ENCODE data around the gene SIN3A.

The SIN3A gene

GRCh38 chr15:75437721-75438120, 13.8 kb downstream of the SIN3A start:
- no peak overlapping the region for H3K27ac ChIP-seq
- H3K36me3 ChIP-seq (ENCODE audit: insufficient read depth) = no peaks in the 10 kb centered on the region
- TF ChIP-seq CTCF (conservative IDR thresholded peaks at IDR 0.05; ENCODE audit: low read depth, low read length) = no peak
- H3K4me3 ChIP-seq (IDR thresholded peaks at IDR 0.05; ENCODE audit: insufficient read depth, low read depth, low read length) = no peak overlapping the region
- no peaks in the 10 kb centered on the region for H3K27me3 ChIP-seq (ENCODE audit: insufficient read depth, low read depth)
- H3K4me2 ChIP-seq = no peak overlapping the region
- H3K9ac ChIP-seq = no peak overlapping the region
- no peak overlapping the region for H2AFZ ChIP-seq (ENCODE audit: low read depth)
- H3K79me2 ChIP-seq (ENCODE audit: insufficient read depth, low read depth) = peaks cover 96% of the 10 kb centered on the region
- H3K4me1 ChIP-seq (ENCODE audit: low read depth, poor library complexity, severe bottlenecking) = peaks cover 6% of the 10 kb centered on the region
- 0 out of 2 replicates have a peak, but pooled peaks cover 11% of the 10 kb centered on the region for H4K20me1 ChIP-seq (ENCODE audit: insufficient read depth)

GRCh38 chr15:75436881-75437280, 14.6 kb downstream of the SIN3A start:
- 0 out of 2 replicates have a peak, but pooled peaks cover 11% of the 10 kb centered on the region for H4K20me1 ChIP-seq (ENCODE audit: insufficient read depth)
- H2AFZ ChIP-seq (ENCODE audit: low read depth) = no peak overlapping the region
- H3K4me3 ChIP-seq (IDR thresholded peaks at IDR 0.05; ENCODE audit: insufficient read depth, low read depth, low read length) = no peak overlapping the region
- H3K36me3 ChIP-seq (ENCODE audit: insufficient read depth) = no peaks in the 10 kb centered on the region
- TF ChIP-seq CTCF (conservative IDR thresholded peaks at IDR 0.05; ENCODE audit: low read depth, low read length) = no peak
- peaks cover 97% of the 10 kb centered on the region for H3K79me2 ChIP-seq (ENCODE audit: insufficient read depth, low read depth)
- peaks cover 15% of the 10 kb centered on the region for H3K4me1 ChIP-seq (ENCODE audit: low read depth, poor library complexity, severe bottlenecking)
- H3K9ac ChIP-seq = no peak overlapping the region
- no peak overlapping the region for H3K27ac ChIP-seq
- H3K4me2 ChIP-seq = no peak overlapping the region
- H3K27me3 ChIP-seq (ENCODE audit: insufficient read depth, low read depth) = no peaks in the 10 kb centered on the region

DNA sequence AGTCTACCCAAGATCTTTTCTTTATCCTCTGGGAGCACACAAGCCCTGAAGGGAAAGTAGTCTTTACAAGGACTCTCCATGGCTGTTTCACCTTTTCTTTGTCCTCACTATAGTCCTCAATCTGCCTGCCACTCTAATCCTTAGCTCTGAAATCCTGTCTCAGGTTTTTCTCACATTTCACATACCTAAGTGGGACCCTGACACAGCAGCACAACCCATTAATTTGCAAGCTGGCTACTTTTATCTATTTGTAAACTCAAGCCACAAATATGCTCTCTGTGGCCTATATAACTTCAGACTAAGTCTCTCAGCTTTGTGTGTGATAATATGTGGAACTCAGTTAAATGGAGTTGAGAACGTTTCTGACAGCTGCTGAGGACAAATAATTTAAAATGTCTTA, 19.8 kb downstream of the SIN3A start:
- H2AFZ ChIP-seq (ENCODE audit: low read depth) = no peak overlapping the region
- H4K20me1 ChIP-seq (ENCODE audit: insufficient read depth) = 0 out of 2 replicates have a peak, but pooled peaks cover 4% of the 10 kb centered on the region
- no peak overlapping the region; the same call in 1 of the 2 replicates for H3K27ac ChIP-seq
- no peaks in the 10 kb centered on the region for H3K36me3 ChIP-seq (ENCODE audit: insufficient read depth)
- H3K4me2 ChIP-seq = 0 out of 2 replicates have a peak overlapping the region, but pooled peaks have one; percentile 10
- peaks cover 22% of the 10 kb centered on the region for H3K4me1 ChIP-seq (ENCODE audit: low read depth, poor library complexity, severe bottlenecking)
- no peak overlapping the region for H3K4me3 ChIP-seq (IDR thresholded peaks at IDR 0.05; ENCODE audit: insufficient read depth, low read depth, low read length)
- no peak for TF ChIP-seq CTCF (conservative IDR thresholded peaks at IDR 0.05; ENCODE audit: low read depth, low read length)
- H3K79me2 ChIP-seq (ENCODE audit: insufficient read depth, low read depth) = peaks cover 70% of the 10 kb centered on the region
- H3K27me3 ChIP-seq (ENCODE audit: insufficient read depth, low read depth) = no peaks in the 10 kb centered on the region
- H3K9ac ChIP-seq = no peak overlapping the region

DNA sequence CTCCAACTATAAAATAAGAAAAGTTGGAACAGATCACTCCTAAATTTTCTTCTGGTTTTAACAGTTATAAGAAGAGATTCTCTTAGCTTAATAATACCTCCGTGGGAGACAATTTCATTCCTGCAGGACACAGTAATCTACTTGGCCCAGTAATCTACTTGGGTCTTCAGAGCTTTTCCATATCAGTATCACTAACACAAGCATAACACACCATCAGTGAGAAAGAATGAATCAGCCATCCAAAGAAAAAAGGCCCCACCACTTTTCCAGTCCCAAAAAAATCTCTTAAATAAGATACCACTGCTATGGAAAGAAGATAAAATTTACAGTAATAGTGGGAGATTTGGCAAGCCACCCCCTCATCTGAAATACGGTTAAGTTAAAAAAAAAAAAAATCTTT, 20.2 kb downstream of the SIN3A start:
- no peaks in the 10 kb centered on the region for H4K20me1 ChIP-seq (ENCODE audit: insufficient read depth)
- peaks cover 22% of the 10 kb centered on the region for H3K4me1 ChIP-seq (ENCODE audit: low read depth, poor library complexity, severe bottlenecking)
- no peak overlapping the region for H3K4me2 ChIP-seq
- no peaks in the 10 kb centered on the region for H3K36me3 ChIP-seq (ENCODE audit: insufficient read depth)
- no peak overlapping the region for H3K4me3 ChIP-seq (IDR thresholded peaks at IDR 0.05; ENCODE audit: insufficient read depth, low read depth, low read length)
- no peak overlapping the region for H3K9ac ChIP-seq
- H3K79me2 ChIP-seq (ENCODE audit: insufficient read depth, low read depth) = peaks cover 66% of the 10 kb centered on the region
- TF ChIP-seq CTCF (conservative IDR thresholded peaks at IDR 0.05; ENCODE audit: low read depth, low read length) = no peak
- no peak overlapping the region for H3K27ac ChIP-seq
- H3K27me3 ChIP-seq (ENCODE audit: insufficient read depth, low read depth) = no peaks in the 10 kb centered on the region
- no peak overlapping the region for H2AFZ ChIP-seq (ENCODE audit: low read depth)

All from KMS-11 (cell line).